K562 (cell line): ENCODE measurements around the gene GALNT18. TPM values are rescaled to one million over a fixed set of nuclear protein-coding genes. Genes with fewer than 3 reads are reported as not detected.

ENCODE experiments used
- ATAC-seq: fragments of 200-7000 bp; cut with Tn5 transposase; 3 replicates; pipeline ENCODE4 v1.9.1; 2020; ENCODE audit warnings: moderate library complexity
- BruUV-seq: library from RNA; stranded (reverse); fragments of 400-500 nt; replicated peaks from 2 replicates; lab custom pipeline; 2021; lab: Mats Ljungman, UMichigan
- CTCF ChIA-PET: fragments of 300-600 bp; formaldehyde crosslinking; extraction: SDS; loops from one replicate; lab custom pipeline; 2021; ENCODE audit warnings: low intra/inter-chr PET ratio; lab: Yijun Ruan, JAX
- POLR2A ChIA-PET: fragments of 300-600, 350-650 bp; sonication (Branson Sonifier 250); formaldehyde crosslinking; extraction: SDS; loops from one replicate; lab custom pipeline; 2021; ENCODE audit warnings: antibody characterized with exemption, inconsistent platforms; lab: Yijun Ruan, JAX
- DNase-seq, 4 experiments: peaks; one replicate each; pipeline versions ENCODE4 v3.0.0 to v3.0.0-alpha.2; 2011 to 2018; ENCODE audit warnings: low spot score in 3 of 4, mixed read lengths in 3 of 4; ENCODE audit errors: extremely low read depth in 1 of 4
- FAIRE-seq: peaks from 2 replicates; lab custom pipeline; 2011; peaks lifted over from hg19 to GRCh38; lab: Jason Lieb, UNC
- H2AFZ ChIP-seq: 2 replicates; pipeline ENCODE4 v1.6.0; 2011; ENCODE audit warnings: low read depth, low read length, control low read depth, inconsistent platforms
- H3K27ac ChIP-seq: fragments of 200-600 bp; 3 replicates; pipeline ENCODE4 v1.8.0; 2011; ENCODE audit warnings: low read depth, mild to moderate bottlenecking, control low read depth, inconsistent platforms, low read length, moderate library complexity, mixed read lengths; ENCODE audit errors: extremely low read depth
- H3K27me3 ChIP-seq, 2 experiments: fragments of 300-600 bp in 1 of 2; 2 replicates in 1 of 2; 3 replicates in 1 of 2; pipeline versions ENCODE4 v1.6.0 to v1.8.0; 2011; ENCODE audit warnings: inconsistent platforms in 2 of 2, low read length in 2 of 2, mild to moderate bottlenecking in 1 of 2, mixed read lengths in 1 of 2, moderate library complexity in 1 of 2; ENCODE audit not compliant: control insufficient read depth in 2 of 2, insufficient read depth in 2 of 2
- H3K36me3 ChIP-seq: fragments of 300-600 bp; 3 replicates; pipeline ENCODE4 v1.8.0; 2011; ENCODE audit warnings: mild to moderate bottlenecking, low read length, inconsistent platforms; ENCODE audit not compliant: control insufficient read depth, insufficient read depth
- H3K4me1 ChIP-seq, 2 experiments: fragments of 200-600 bp in 1 of 2; replicated peaks in 1 of 2; 2 replicates in 1 of 2; 3 replicates in 1 of 2; pipeline versions ENCODE4 v1.5.1 to v1.8.0; 2011; ENCODE audit warnings: inconsistent platforms in 2 of 2, low read length in 2 of 2, mild to moderate bottlenecking in 1 of 2, mixed read lengths in 1 of 2, moderate library complexity in 1 of 2; ENCODE audit not compliant: control insufficient read depth in 2 of 2, insufficient read depth in 2 of 2
- H3K4me2 ChIP-seq: 2 replicates; pipeline ENCODE4 v1.6.1; 2011; ENCODE audit warnings: low read length, control low read depth, inconsistent platforms, mixed read lengths; ENCODE audit not compliant: insufficient read depth
- H3K4me3 ChIP-seq: fragments of 200-600 bp; sonication (generic), shearing (Covaris generic); 2 replicates; pipeline ENCODE4 v1.5.1; 2016; ENCODE audit warnings: control low read depth, inconsistent platforms
- H3K79me2 ChIP-seq: fragments of 200-600 bp; 3 replicates; pipeline ENCODE4 v1.8.0; 2011; ENCODE audit warnings: low read length, inconsistent platforms; ENCODE audit not compliant: control insufficient read depth, insufficient read depth
- H3K9ac ChIP-seq, 2 experiments: 2 replicates each; pipeline versions ENCODE4 v1.6.0 to v1.6.1; 2011; ENCODE audit warnings: low read depth in 2 of 2, low read length in 2 of 2, control low read depth in 1 of 2, inconsistent platforms in 1 of 2, mild to moderate bottlenecking in 1 of 2, mixed read lengths in 1 of 2; ENCODE audit not compliant: insufficient read depth in 1 of 2
- H3K9me1 ChIP-seq: one replicate; pipeline ENCODE4 v1.6.0; 2011; ENCODE audit warnings: inconsistent platforms, mild to moderate bottlenecking, low read length, moderate library complexity; ENCODE audit not compliant: control insufficient read depth, insufficient read depth
- H3K9me3 ChIP-seq: replicated peaks from 2 replicates; pipeline ENCODE4 v1.5.1; 2011; ENCODE audit warnings: low read depth, low read length, inconsistent platforms; ENCODE audit not compliant: control insufficient read depth, insufficient read depth
- H4K20me1 ChIP-seq: replicated peaks from 2 replicates; pipeline ENCODE4 v1.6.1; 2011; ENCODE audit warnings: low read length, inconsistent platforms, mixed read lengths; ENCODE audit not compliant: control insufficient read depth, insufficient read depth
- AFF4 ChIP-seq: sonication (generic); formaldehyde crosslinking; IDR thresholded peaks from 2 replicates; pipeline ENCODE4 v1.8.0; 2023; ENCODE audit warnings: mild to moderate bottlenecking, missing genetic modification reagents
- CREM ChIP-seq: IDR thresholded peaks from 2 replicates; pipeline ENCODE4 v1.6.1; 2014; ENCODE audit warnings: antibody characterized with exemption, low read depth
- NR0B1 ChIP-seq: fragments of 450-650 bp; IDR thresholded peaks from one replicate; pipeline ENCODE4 v1.6.1; 2018; ENCODE audit warnings: mild to moderate bottlenecking, moderate library complexity; ENCODE audit not compliant: partially characterized antibody
- ZKSCAN1 ChIP-seq: fragments of 150-350 bp; IDR thresholded peaks from 2 replicates; pipeline ENCODE4 v1.6.1; 2016; ENCODE audit warnings: low read depth, low read length
- in situ Hi-C: fragments of 300-500 bp; cut with MboI; formaldehyde crosslinking; loops from 4 replicates; pipeline ENCODE4 v1.15.0; 2018; ENCODE audit warnings: inconsistent platforms, mixed read lengths
- intact Hi-C: fragments of 100-400 bp; cut with micrococcal nuclease; formaldehyde crosslinking; loops from 2 replicates; pipeline ENCODE4 v1.14.2; 2022
- polyA plus RNA-seq, 8 experiments: library from polyadenylated mRNA; depleted of rRNA in 4 of 8; stranded (reverse) in 5 of 8; unstranded in 3 of 8; fragments of >200 nt; fragmentation: Nextera tagmentation in 2 of 8; fragmentation: Illumina TruSeq in 1 of 8; extraction: Ambion mirVana in 2 of 8; extraction: Trizol in 1 of 8; gene quantifications; 2 replicates each; pipeline versions ENCODE4 v1.2.1 to v1.2.3, GENCODE V29; 2011 to 2014; ENCODE audit warnings: inconsistent platforms in 1 of 8, missing spikeins in 1 of 8
- total RNA-seq, 7 experiments: library from RNA; depleted of rRNA in 6 of 7; stranded (reverse); fragments of >200 nt in 6 of 7; fragmentation: Illumina TruSeq in 2 of 7; extraction: Trizol in 2 of 7; gene quantifications; 2 replicates each; pipeline versions ENCODE4 v1.2.1 to v1.2.3, GENCODE V29; 2011 to 2021; ENCODE audit warnings: low replicate concordance in 1 of 7

GALNT18 gene
- total and polyA plus RNA-seq, 9 of the 15 experiments (the other 6 are each of a cell fraction or from before 2014, with no cell fraction given), result not detected

- Histone ChIP-seq H3K9ac (no peak overlapping the region), H3K27me3 (peaks cover 2 to 22% of the 10 kb centered on the region in 2 experiments), H3K27ac (no peak overlapping the region), H3K4me3 (no peak overlapping the region), H2AFZ (no peak overlapping the region), H3K4me2 (no peak overlapping the region), H3K79me2 (no peaks in the 10 kb centered on the region), H3K36me3 (no peaks in the 10 kb centered on the region), H3K9me1 (no peaks in the 10 kb centered on the region), H3K9me3 (no peaks in the 10 kb centered on the region), H3K4me1 (no peaks in the 10 kb centered on the region), H4K20me1 (peaks cover 2% of the 10 kb centered on the region; the same call in 1 of the 2 replicates)
- DNase-seq (no peak), FAIRE-seq (no peak), ATAC-seq (no peak)
- in situ Hi-C loops (no loop called here), intact Hi-C loops (no loop called here)
- ChIA-PET POLR2A (no interaction called here), CTCF (no interaction called here)
- TF ChIP-seq CREM (no peak), AFF4 (CRISPR knock-in tag) (no peak), NR0B1 (no peak), ZKSCAN1 (no peak)
- no TSS peak for BruUV-seq
These were observed 227.6 kb downstream of the GALNT18 start for GRCh38 chr11:11394241-11394640.
